ENCODE results near the gene SCYL1. TPM values are rescaled to one million over a fixed set of nuclear protein-coding genes. Genes with fewer than 3 reads are reported as not detected.
A peak's percentile ranks its signal among the peaks of the same experiment; 100 is the strongest.

Gene SCYL1
- total and polyA plus RNA-seq, 2 experiments from 2014 or later: 52.7 to 66.1 TPM

- peaks cover 9% of the 10 kb centered on the region for H3K36me3 Mint-ChIP-seq (ENCODE audit: low read depth)
- peak; percentile 2; the same call in 2 of the 3 replicates for ATAC-seq
- H3K27me3 ChIP-seq (ENCODE audit: insufficient read depth): peaks cover 43% of the 10 kb centered on the region
- peak within 1 kb of the TSS; percentile 77 for H3K4me3 Mint-ChIP-seq
- H3K27me3 Mint-ChIP-seq (ENCODE audit: insufficient read depth, low read depth, poor library complexity): peaks cover 43% of the 10 kb centered on the region
- peak within 1 kb of the TSS; percentile 82 for H3K4me2 ChIP-seq
- peaks cover 42% of the 10 kb centered on the region for H3K4me1 Mint-ChIP-seq
- peaks cover 10% of the 10 kb centered on the region for H4K20me1 ChIP-seq (replicated peaks; ENCODE audit: insufficient read depth)
- H3F3A ChIP-seq (replicated peaks; ENCODE audit: low read depth): peaks cover 32% of the 10 kb centered on the region
- peak within 1 kb of the TSS; percentile 85; the same call in 1 of the 2 replicates for H2AFZ ChIP-seq
- no peak within 1 kb of the TSS for H3K27ac Mint-ChIP-seq
- H3K79me2 ChIP-seq (replicated peaks; ENCODE audit: insufficient read depth): peaks cover 5% of the 10 kb centered on the region
- no peaks in the 10 kb centered on the region for H3K9me2 ChIP-seq (ENCODE audit: insufficient read depth)
- H3K4me1 ChIP-seq (ENCODE audit: insufficient read depth): peaks cover 23% of the 10 kb centered on the region
- peak; percentile 63 for DNase-seq (ENCODE audit: low spot score)
- no peaks in the 10 kb centered on the region for H3K9me3 Mint-ChIP-seq
- no peak for TF ChIP-seq ZNF331 (CRISPR knock-in tag; IDR thresholded peaks at IDR 0.05; ENCODE audit: low read depth)
- no peak for TF ChIP-seq NANOG (IDR thresholded peaks at IDR 0.05; ENCODE audit: borderline replicate concordance)
- no peak for TF ChIP-seq EZH2 (IDR thresholded peaks at IDR 0.05; ENCODE audit: low read depth, unreplicated experiment)
- no peak for TF ChIP-seq ZNF462 (CRISPR knock-in tag; IDR thresholded peaks at IDR 0.05)
- TF ChIP-seq CREB1 (CRISPR knock-in tag; IDR thresholded peaks at IDR 0.05; ENCODE audit: low read depth): no peak
- no peak for TF ChIP-seq EZH2phosphoT487 (IDR thresholded peaks at IDR 0.05; ENCODE audit: unreplicated experiment)
- no peak for TF ChIP-seq POLR2AphosphoS5 (IDR thresholded peaks at IDR 0.05; ENCODE audit: low read depth)
- no peak for TF ChIP-seq ZNF114 (CRISPR knock-in tag; IDR thresholded peaks at IDR 0.05)
- TF ChIP-seq ETS1 (IDR thresholded peaks at IDR 0.05): no peak
- TF ChIP-seq JUNB (IDR thresholded peaks at IDR 0.05; ENCODE audit: unreplicated experiment): no peak
- TF ChIP-seq REST (IDR thresholded peaks at IDR 0.05; ENCODE audit: unreplicated experiment): no peak
- no peak for TF ChIP-seq CTCF (conservative IDR thresholded peaks at IDR 0.05; ENCODE audit: low read depth in 2 of 2)
- no peak for TF ChIP-seq STAT1 (IDR thresholded peaks at IDR 0.05; ENCODE audit: unreplicated experiment)
- H3K4me3 ChIP-seq: peak within 1 kb of the TSS; percentile 57
- H3K36me3 ChIP-seq (ENCODE audit: insufficient read depth): no peaks in the 10 kb centered on the region
- H3K27ac ChIP-seq (ENCODE audit: low read depth): no peak within 1 kb of the TSS
Measured at GRCh38 chr11:65575568-65576231, 50.8 kb downstream of the SCYL1 start, which contains the start of gene EHBP1L1. Gene EHBP1L1 (plus strand): TSS chr11:65576053. CDS start chr11:65576303, 250 bp downstream.
